SJSA1 (cell line): Measurements from ENCODE around the gene NEO1. TPM values are rescaled to one million over a fixed set of nuclear protein-coding genes. Genes with fewer than 3 reads are reported as not detected.

Source experiments
- DNase-seq, 2 experiments: peaks; one replicate each; pipeline ENCODE4 v3.0.0-alpha.2; 2015 to 2020; ENCODE audit warnings: low spot score in 2 of 2, low read depth in 1 of 2
- H3K27ac ChIP-seq: fragments of 250-450 bp; sonication (Bioruptor Pico); 2 replicates; pipeline ENCODE4 v1.5.1; 2020; ENCODE audit warnings: mild to moderate bottlenecking, moderate library complexity
- H3K27me3 ChIP-seq: fragments of 250-450 bp; sonication (Bioruptor Pico); replicated peaks from 2 replicates; pipeline ENCODE4 v1.5.1; 2020; ENCODE audit warnings: mild to moderate bottlenecking, moderate library complexity
- H3K36me3 ChIP-seq: fragments of 250-450 bp; sonication (Bioruptor Pico); 2 replicates; pipeline ENCODE4 v1.5.1; 2020; ENCODE audit warnings: mild to moderate bottlenecking
- H3K4me1 ChIP-seq: fragments of 250-450 bp; sonication (Bioruptor Pico); replicated peaks from 2 replicates; pipeline ENCODE4 v1.6.1; 2021; ENCODE audit warnings: mild to moderate bottlenecking
- H3K4me3 ChIP-seq: fragments of 250-450 bp; sonication (Bioruptor Pico); 2 replicates; pipeline ENCODE4 v1.5.1; 2020; ENCODE audit warnings: mild to moderate bottlenecking
- H3K9me3 ChIP-seq: fragments of 250-450 bp; sonication (Bioruptor Pico); replicated peaks from 2 replicates; pipeline ENCODE4 v1.5.1; 2020; ENCODE audit warnings: mild to moderate bottlenecking
- total RNA-seq: library from RNA; depleted of rRNA; stranded (reverse); fragments of >200 nt; shearing (Covaris generic); gene quantifications from 2 replicates; pipeline ENCODE4 v1.2.3, GENCODE V29; 2014

The NEO1 gene
- total RNA-seq, 1 experiment from 2014 or later: 28.3 TPM

- H3K27ac ChIP-seq: no peak overlapping the region
- no peaks in the 10 kb centered on the region for H3K27me3 ChIP-seq
- H3K36me3 ChIP-seq: no peaks in the 10 kb centered on the region
- H3K4me1 ChIP-seq: peaks cover 38% of the 10 kb centered on the region
- DNase-seq: no peak
- H3K9me3 ChIP-seq: no peaks in the 10 kb centered on the region
- H3K4me3 ChIP-seq: no peak overlapping the region
Observed at GRCh38 chr15:73233623-73234022, 181.4 kb downstream of the NEO1 start.

GRCh38 chr15:73237910-73238309 lies 185.6 kb downstream of the NEO1 start:
- no peak overlapping the region for H3K4me3 ChIP-seq
- H3K9me3 ChIP-seq: no peaks in the 10 kb centered on the region
- DNase-seq: peak in 1 of 2 experiments; percentile 64
- no peaks in the 10 kb centered on the region for H3K36me3 ChIP-seq
- peaks cover 22% of the 10 kb centered on the region for H3K4me1 ChIP-seq
- H3K27me3 ChIP-seq: no peaks in the 10 kb centered on the region
- 0 out of 2 replicates have a peak overlapping the region, but pooled peaks have one; percentile 13 for H3K27ac ChIP-seq

- no peak overlapping the region for H3K27ac ChIP-seq
- peaks cover 13% of the 10 kb centered on the region for H3K4me1 ChIP-seq
- DNase-seq: no peak
- no peaks in the 10 kb centered on the region for H3K36me3 ChIP-seq
- no peaks in the 10 kb centered on the region for H3K9me3 ChIP-seq
- no peaks in the 10 kb centered on the region for H3K27me3 ChIP-seq
- H3K4me3 ChIP-seq: no peak overlapping the region
Observed at GRCh38 chr15:73239564-73240215, 187.4 kb downstream of the NEO1 start.

- H3K27ac ChIP-seq: no peak overlapping the region
- DNase-seq: peak; percentile 58 to 67
- H3K4me1 ChIP-seq: peaks cover 13% of the 10 kb centered on the region
- no peaks in the 10 kb centered on the region for H3K27me3 ChIP-seq
- H3K36me3 ChIP-seq: no peaks in the 10 kb centered on the region
- no peak overlapping the region for H3K4me3 ChIP-seq
- H3K9me3 ChIP-seq: no peaks in the 10 kb centered on the region
Observed at GRCh38 chr15:73240866-73241499, 188.7 kb downstream of the NEO1 start.

- Histone ChIP-seq H3K36me3 (no peaks in the 10 kb centered on the region), H3K4me3 (no peak overlapping the region), H3K4me1 (no peaks in the 10 kb centered on the region), H3K9me3 (no peaks in the 10 kb centered on the region), H3K27ac (no peak overlapping the region), H3K27me3 (no peaks in the 10 kb centered on the region)
- no peak for DNase-seq
Observed at GRCh38 chr15:73244333-73244732, 192.1 kb downstream of the NEO1 start.

GRCh38 chr15:73246439-73246838 lies 194.2 kb downstream of the NEO1 start:
- DNase-seq: no peak
- H3K27ac ChIP-seq: no peak overlapping the region
- H3K27me3 ChIP-seq: no peaks in the 10 kb centered on the region
- H3K36me3 ChIP-seq: no peaks in the 10 kb centered on the region
- H3K9me3 ChIP-seq: no peaks in the 10 kb centered on the region
- no peaks in the 10 kb centered on the region for H3K4me1 ChIP-seq
- no peak overlapping the region for H3K4me3 ChIP-seq

- Histone ChIP-seq H3K4me3 (no peak overlapping the region), H3K27me3 (no peaks in the 10 kb centered on the region), H3K4me1 (no peaks in the 10 kb centered on the region), H3K36me3 (no peaks in the 10 kb centered on the region), H3K27ac (no peak overlapping the region), H3K9me3 (no peaks in the 10 kb centered on the region)
- no peak for DNase-seq
Observed at GRCh38 chr15:73246898-73247297, 194.6 kb downstream of the NEO1 start.

GRCh38 chr15:73247331-73247730 lies 195.1 kb downstream of the NEO1 start:
- no peaks in the 10 kb centered on the region for H3K27me3 ChIP-seq
- H3K9me3 ChIP-seq: no peaks in the 10 kb centered on the region
- no peak overlapping the region for H3K27ac ChIP-seq
- no peaks in the 10 kb centered on the region for H3K36me3 ChIP-seq
- H3K4me3 ChIP-seq: no peak overlapping the region
- H3K4me1 ChIP-seq: no peaks in the 10 kb centered on the region
- no peak for DNase-seq

GRCh38 chr15:73249499-73249898 lies 197.2 kb downstream of the NEO1 start:
- DNase-seq: no peak
- Histone ChIP-seq H3K36me3 (no peaks in the 10 kb centered on the region), H3K27ac (no peak overlapping the region), H3K4me3 (no peak overlapping the region), H3K4me1 (no peaks in the 10 kb centered on the region), H3K9me3 (no peaks in the 10 kb centered on the region), H3K27me3 (no peaks in the 10 kb centered on the region)

GRCh38 chr15:73254598-73254997 lies 202.3 kb downstream of the NEO1 start:
- Histone ChIP-seq H3K36me3 (no peaks in the 10 kb centered on the region; the same call in 1 of the 2 replicates), H3K27me3 (no peaks in the 10 kb centered on the region), H3K9me3 (no peaks in the 10 kb centered on the region), H3K27ac (no peak overlapping the region), H3K4me1 (no peaks in the 10 kb centered on the region), H3K4me3 (no peak overlapping the region)
- DNase-seq: no peak

GRCh38 chr15:73258271-73259108 lies 206.2 kb downstream of the NEO1 start:
- Histone ChIP-seq H3K4me1 (no peaks in the 10 kb centered on the region), H3K27me3 (no peaks in the 10 kb centered on the region), H3K27ac (no peak overlapping the region), H3K9me3 (no peaks in the 10 kb centered on the region), H3K4me3 (no peak overlapping the region), H3K36me3 (no peaks in the 10 kb centered on the region; the same call in none of the 2 replicates)
- DNase-seq: no peak

GRCh38 chr15:73264881-73265280 lies 212.6 kb downstream of the NEO1 start:
- DNase-seq: no peak
- no peak overlapping the region for H3K27ac ChIP-seq
- no peak overlapping the region for H3K4me3 ChIP-seq
- H3K4me1 ChIP-seq: no peaks in the 10 kb centered on the region
- no peaks in the 10 kb centered on the region for H3K9me3 ChIP-seq
- H3K27me3 ChIP-seq: no peaks in the 10 kb centered on the region
- H3K36me3 ChIP-seq: peaks cover 3% of the 10 kb centered on the region; the same call in 1 of the 2 replicates

- Histone ChIP-seq H3K27me3 (no peaks in the 10 kb centered on the region), H3K36me3 (peaks cover 3% of the 10 kb centered on the region; the same call in 1 of the 2 replicates), H3K9me3 (no peaks in the 10 kb centered on the region), H3K4me1 (0 out of 2 replicates have a peak, but pooled peaks cover 3% of the 10 kb centered on the region), H3K27ac (no peak overlapping the region), H3K4me3 (no peak overlapping the region)
- peak; percentile 23 to 46 for DNase-seq
Observed at GRCh38 chr15:73265536-73266153, 213.4 kb downstream of the NEO1 start.
